HCT116 (cell line): ENCODE results near the gene PFDN4. TPM values are rescaled to one million over a fixed set of nuclear protein-coding genes. Genes with fewer than 3 reads are reported as not detected.

Experiments
- ATAC-seq: fragments of 200-7000 bp; cut with Tn5 transposase; 2 replicates; pipeline ENCODE4 v1.9.1; 2020; ENCODE audit warnings: mild to moderate bottlenecking, moderate library complexity
- BruUV-seq: library from RNA; stranded (reverse); fragments of 400-500 nt; replicated peaks from 2 replicates; lab custom pipeline; 2021; lab: Mats Ljungman, UMichigan
- CTCF ChIA-PET: fragments of 300-600 bp; sonication (Branson Sonifier 250); formaldehyde crosslinking; loops from one replicate; lab custom pipeline; 2021; ENCODE audit warnings: antibody characterized with exemption; lab: Charles Lee
- POLR2A ChIA-PET: fragments of 300-600, 350-600 bp; sonication (Branson Sonifier 250); formaldehyde crosslinking; loops from one replicate; lab custom pipeline; 2021; ENCODE audit warnings: antibody characterized with exemption; lab: Charles Lee
- RAD21 ChIA-PET, 2 experiments: fragments of 300-600 bp; sonication (Branson Sonifier 250); formaldehyde crosslinking; loops; one replicate each; lab custom pipeline; 2023; ENCODE audit warnings: low total read pairs in 2 of 2; ENCODE audit not compliant: uncharacterized antibody in 2 of 2, unreplicated experiment in 2 of 2, low non-redundant PET in 1 of 2; lab: Charles Lee
- DNase-seq: peaks from one replicate; pipeline ENCODE4 v3.0.0-alpha.2; 2010; ENCODE audit warnings: low read depth, low spot score
- H2AFZ ChIP-seq: fragments of 200-600 bp; shearing (Covaris generic), sonication (generic); 2 replicates; pipeline ENCODE4 v1.6.1; 2017; ENCODE audit warnings: low read depth, mixed run types, mixed read lengths, antibody characterized with exemption, low read length; ENCODE audit not compliant: poor library complexity, severe bottlenecking
- H3K27ac ChIP-seq: 2 replicates; pipeline ENCODE4 v1.5.1; 2012; ENCODE audit warnings: low read depth, low read length
- H3K27me3 ChIP-seq: fragments of 200-600 bp; sonication (generic); 2 replicates; pipeline ENCODE4 v1.6.1; 2016; ENCODE audit warnings: mixed run types, low read length, mixed read lengths; ENCODE audit not compliant: insufficient read depth
- H3K36me3 ChIP-seq, 2 experiments: fragments of 200-500 bp in 1 of 2; fragments of 200-600 bp in 1 of 2; sonication (Bioruptor generic) in 1 of 2; sonication (generic) in 1 of 2; 2 replicates each; pipeline versions ENCODE4 v1.5.1 to v1.6.1; 2014 to 2016; ENCODE audit warnings: low read length in 2 of 2, inconsistent platforms in 1 of 2, mixed read lengths in 1 of 2, mixed run types in 1 of 2; ENCODE audit not compliant: insufficient read depth in 2 of 2, control insufficient read depth in 1 of 2
- H3K4me1 ChIP-seq, 2 experiments: fragments of 200-600 bp in 1 of 2; sonication (generic) in 1 of 2; 2 replicates each; pipeline versions ENCODE4 v1.5.1 to v1.6.1; 2012 to 2017; ENCODE audit warnings: low read length in 2 of 2, inconsistent platforms in 1 of 2, mild to moderate bottlenecking in 1 of 2, mixed read lengths in 1 of 2, mixed run types in 1 of 2, moderate library complexity in 1 of 2; ENCODE audit not compliant: insufficient read depth in 2 of 2, control insufficient read depth in 1 of 2
- H3K4me2 ChIP-seq: fragments of 200-600 bp; sonication (generic); 2 replicates; pipeline ENCODE4 v1.6.1; 2017; ENCODE audit warnings: mixed run types, low read length, mixed read lengths
- H3K4me3 ChIP-seq, 2 experiments: fragments of 200-600 bp in 1 of 2; sonication (generic) in 1 of 2; replicated peaks in 1 of 2; 2 replicates each; pipeline ENCODE4 v1.5.1; 2011 to 2016; ENCODE audit warnings: low read length in 2 of 2, control low read depth in 1 of 2, low read depth in 1 of 2, mild to moderate bottlenecking in 1 of 2, mixed read lengths in 1 of 2, mixed run types in 1 of 2
- H3K79me2 ChIP-seq: fragments of 200-600 bp; sonication (generic); 2 replicates; pipeline ENCODE4 v1.6.1; 2017; ENCODE audit warnings: mild to moderate bottlenecking, mixed run types, low read length, moderate library complexity, mixed read lengths; ENCODE audit not compliant: insufficient read depth
- H3K9ac ChIP-seq: fragments of 200-600 bp; sonication (generic); 2 replicates; pipeline ENCODE4 v1.6.1; 2016; ENCODE audit warnings: low read length, mixed read lengths
- H3K9me2 ChIP-seq: fragments of 200-600 bp; sonication (generic), shearing (Covaris generic); 2 replicates; pipeline ENCODE4 v1.6.1; 2017; ENCODE audit warnings: mixed run types, mild to moderate bottlenecking, moderate library complexity; ENCODE audit not compliant: insufficient read depth
- H3K9me3 ChIP-seq, 2 experiments: fragments of 200-500 bp in 1 of 2; fragments of 200-600 bp in 1 of 2; sonication (Bioruptor generic) in 1 of 2; sonication (generic) in 1 of 2; 2 replicates each; pipeline ENCODE4 v1.6.1; 2014 to 2017; ENCODE audit warnings: low read length in 2 of 2, mixed read lengths in 2 of 2, inconsistent platforms in 1 of 2, low read depth in 1 of 2, mild to moderate bottlenecking in 1 of 2, mixed run types in 1 of 2, moderate library complexity in 1 of 2; ENCODE audit not compliant: control insufficient read depth in 1 of 2, insufficient read depth in 1 of 2
- H4K20me1 ChIP-seq: fragments of 200-600 bp; sonication (generic), shearing (Covaris generic); 2 replicates; pipeline ENCODE4 v1.6.1; 2017; ENCODE audit warnings: mixed run types, mild to moderate bottlenecking, moderate library complexity; ENCODE audit not compliant: insufficient read depth
- ATF3 ChIP-seq: IDR thresholded peaks from 2 replicates; pipeline ENCODE4 v1.6.1; 2012
- CBX3 ChIP-seq: IDR thresholded peaks from 2 replicates; pipeline ENCODE4 v1.6.1; 2012; ENCODE audit warnings: low read depth
- CEBPB ChIP-seq: IDR thresholded peaks from 2 replicates; pipeline ENCODE4 v1.6.1; 2012; ENCODE audit warnings: low read depth
- ELF1 ChIP-seq: IDR thresholded peaks from 2 replicates; pipeline ENCODE4 v1.6.1; 2012; ENCODE audit warnings: low read depth, borderline replicate concordance
- EZH2phosphoT487 ChIP-seq: fragments of 200-600 bp; IDR thresholded peaks from 2 replicates; pipeline ENCODE4 v1.6.1; 2018; ENCODE audit warnings: antibody characterized with exemption, borderline replicate concordance
- POLR2A ChIP-seq: IDR thresholded peaks from 2 replicates; pipeline ENCODE4 v1.7.0; 2011; ENCODE audit warnings: borderline replicate concordance; ENCODE audit not compliant: insufficient read depth, insufficient read length; ENCODE audit errors: extremely low read depth
- RAD21 ChIP-seq: IDR thresholded peaks from 2 replicates; pipeline ENCODE4 v1.6.1; 2012; ENCODE audit warnings: low read depth, mild to moderate bottlenecking
- REST ChIP-seq: IDR thresholded peaks from 2 replicates; pipeline ENCODE4 v1.6.1; 2012; ENCODE audit warnings: low read depth
- TCF7L2 ChIP-seq: IDR thresholded peaks from 2 replicates; pipeline ENCODE4 v1.7.0; 2011; ENCODE audit warnings: borderline replicate concordance, inconsistent platforms; ENCODE audit not compliant: insufficient read depth, insufficient read length; ENCODE audit errors: extremely low read depth
- ZBTB33 ChIP-seq: IDR thresholded peaks from 2 replicates; pipeline ENCODE4 v1.6.1; 2011; ENCODE audit warnings: mild to moderate bottlenecking, low read length, moderate library complexity; ENCODE audit not compliant: insufficient replicate concordance; ENCODE audit errors: extremely low read depth
- intact Hi-C: fragments of 100-400 bp; cut with micrococcal nuclease; formaldehyde crosslinking; loops from 2 replicates; pipeline ENCODE4 v1.10.0; 2022
- total RNA-seq: library from RNA; stranded (reverse); gene quantifications from one replicate; pipeline ENCODE4 v1.2.1, GENCODE V29; 2021; ENCODE audit not compliant: unreplicated experiment

PFDN4 gene
- total RNA-seq, 1 experiment from 2014 or later, result 71.5 TPM

DNA sequence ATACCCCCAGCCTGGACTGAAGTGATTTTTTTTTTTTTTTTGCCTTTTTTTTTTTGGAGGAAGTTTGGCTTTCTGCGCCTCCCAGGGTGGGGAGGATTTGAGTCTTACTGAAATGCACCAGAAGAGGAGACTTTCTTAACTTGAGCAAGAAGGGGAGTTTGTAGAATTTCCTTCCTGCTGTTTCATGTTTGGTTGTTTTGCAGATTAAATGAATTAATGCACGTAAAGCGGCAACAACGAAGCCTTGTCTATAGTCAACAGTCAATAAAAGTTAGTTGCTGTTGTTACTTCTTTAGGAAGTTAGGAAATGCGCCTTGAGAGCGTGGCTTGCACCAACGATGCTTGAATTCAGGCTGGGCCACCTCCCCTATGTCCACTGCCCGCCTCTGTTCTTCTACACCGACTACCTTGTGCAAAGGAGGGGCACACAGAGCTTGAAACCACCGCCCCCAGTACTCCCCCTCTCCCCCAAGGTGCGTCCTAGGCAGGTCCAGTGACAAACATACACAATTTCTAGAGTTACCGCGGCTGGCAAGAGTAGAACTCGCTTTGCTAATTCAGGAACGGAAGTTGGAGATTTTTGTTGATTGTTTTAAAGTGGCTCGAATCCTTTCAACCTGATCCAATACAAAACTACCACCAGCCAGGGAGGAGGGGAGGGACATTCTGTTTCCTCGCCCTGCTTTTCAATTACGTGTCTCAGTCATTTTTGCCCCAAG is 33.3 kb upstream of the PFDN4 start:
- H3K27ac ChIP-seq, result peak overlapping the region; percentile 94
- H3K4me3 ChIP-seq, result peak overlapping the region; percentile 41 to 51

More for the DNA sequence above, 33.3 kb upstream of the PFDN4 start:
- Histone ChIP-seq H3K79me2 (peaks cover 47% of the 10 kb centered on the region), H3K9me3 (no peaks in the 10 kb centered on the region)
- RAD21 ChIA-PET, result interaction anchor here in 1 of 2 experiments (1.2 kb wide), 1 partner anchor 77 kb away, joined by 3 read pairs; no protein-coding TSS in a partner anchor
- TF ChIP-seq ZBTB33, result no peak
- TF ChIP-seq CEBPB, result no peak; the same call in 1 of the 2 replicates
- peak; percentile 46; the same call in 1 of the 2 replicates for TF ChIP-seq CBX3
- no peak for TF ChIP-seq RAD21
- TF ChIP-seq TCF7L2, result peak; percentile 70
- no peak for TF ChIP-seq EZH2phosphoT487
- no peak for TF ChIP-seq ATF3
- no peak for TF ChIP-seq ELF1
- TF ChIP-seq POLR2A, result peak; percentile 55
- TF ChIP-seq REST, result no peak
- TF ChIP-seq, all 23 proteins: peak for 3
- ATAC-seq (peak; percentile 35), DNase-seq (no peak)
- Histone ChIP-seq H3K9ac (peak overlapping the region; percentile 82), H4K20me1 (no peaks in the 10 kb centered on the region), H3K27me3 (no peaks in the 10 kb centered on the region), H3K4me2 (peak overlapping the region; percentile 94), H3K36me3 (no peaks in the 10 kb centered on the region), H3K9me2 (no peaks in the 10 kb centered on the region), H3K4me1 (peaks cover 87 to 97% of the 10 kb centered on the region in 2 experiments), H2AFZ (no peak overlapping the region)
- intact Hi-C loops, result loop anchor here (5.0 kb wide), 1 partner anchor 52 kb away; no protein-coding TSS in a partner anchor
- TSS peak; percentile 63 for BruUV-seq
- CTCF ChIA-PET, result interaction anchor here (0.6 to 2.6 kb wide), 2 partner anchors 71 to 176 kb away, joined by 5 to 13 read pairs; no protein-coding TSS in a partner anchor
- POLR2A ChIA-PET, result interaction anchor here (0.7 to 1.3 kb wide), 4 partner anchors 9 to 68 kb away, joined by 3 to 4 read pairs (median 3); no protein-coding TSS in a partner anchor
